Inflammatory macrophage treated with lipopolysaccharide for 4 hours (primary cell): ENCODE results near the gene PLCB1.

Experiments used
- DNase-seq: peaks from one replicate; pipeline ENCODE4 v3.0.0-alpha.2; 2020

The PLCB1 gene

GRCh38 chr20:8248051-8248450 is 116.0 kb downstream of the PLCB1 start:
- DNase-seq: no peak

- no peak for DNase-seq
These were observed 117.6 kb downstream of the PLCB1 start for GRCh38 chr20:8249634-8250033.

- DNase-seq: no peak
These were observed 118.6 kb downstream of the PLCB1 start for GRCh38 chr20:8250539-8251200.

GRCh38 chr20:8251201-8251575 is 119.1 kb downstream of the PLCB1 start:
- DNase-seq: no peak

- DNase-seq: no peak
These were observed 123.0 kb downstream of the PLCB1 start for GRCh38 chr20:8254911-8255582.

- no peak for DNase-seq
These were observed 124.0 kb downstream of the PLCB1 start for GRCh38 chr20:8255945-8256632.

- DNase-seq: peak; percentile 80
These were observed 128.8 kb downstream of the PLCB1 start for GRCh38 chr20:8260837-8261251.

GRCh38 chr20:8262721-8263120 is 130.7 kb downstream of the PLCB1 start:
- no peak for DNase-seq

- DNase-seq: no peak
These were observed 133.5 kb downstream of the PLCB1 start for GRCh38 chr20:8265588-8265987.

GRCh38 chr20:8267009-8267408 is 134.9 kb downstream of the PLCB1 start:
- no peak for DNase-seq

- DNase-seq: peak; percentile 90
These were observed 139.7 kb downstream of the PLCB1 start for GRCh38 chr20:8271727-8272126.

- DNase-seq: peak; percentile 55
These were observed 140.7 kb downstream of the PLCB1 start for GRCh38 chr20:8272766-8273165.

GRCh38 chr20:8284902-8285301 is 152.8 kb downstream of the PLCB1 start:
- no peak for DNase-seq

- DNase-seq: no peak
These were observed 155.3 kb downstream of the PLCB1 start for GRCh38 chr20:8287340-8287739.

GRCh38 chr20:8291200-8291599 is 159.1 kb downstream of the PLCB1 start:
- peak; percentile 7 for DNase-seq

GRCh38 chr20:8291873-8292272 is 159.8 kb downstream of the PLCB1 start:
- no peak for DNase-seq

- no peak for DNase-seq
These were observed 160.7 kb downstream of the PLCB1 start for GRCh38 chr20:8292793-8293192.

- peak; percentile 48 for DNase-seq
These were observed 161.7 kb downstream of the PLCB1 start for GRCh38 chr20:8293750-8294149.

GRCh38 chr20:8296536-8296935 is 164.5 kb downstream of the PLCB1 start:
- DNase-seq: no peak

- DNase-seq: no peak
These were observed 166.5 kb downstream of the PLCB1 start for GRCh38 chr20:8298426-8299043.

GRCh38 chr20:8299921-8300320 is 167.9 kb downstream of the PLCB1 start:
- no peak for DNase-seq

- DNase-seq: no peak
These were observed 169.6 kb downstream of the PLCB1 start for GRCh38 chr20:8301655-8302054.

- DNase-seq: no peak
These were observed 171.6 kb downstream of the PLCB1 start for GRCh38 chr20:8303651-8304050.
